Urinary bladder (tissue), 4 donors: Measurements from ENCODE around the gene FFAR1. TPM values are rescaled to one million over a fixed set of nuclear protein-coding genes. Genes with fewer than 3 reads are reported as not detected.
A peak's percentile ranks its signal among the peaks of the same experiment; 100 is the strongest.
"Not testable (repeated sequence)": the region's sequence is repeated elsewhere in the genome, so short reads cannot be mapped to it uniquely, and the experiment has no call there.

ENCODE experiments used
- DNase-seq: peaks from one replicate; pipeline ENCODE4 v3.0.0-alpha.2; 2015; ENCODE audit errors: extremely low spot score
- H3K27ac ChIP-seq: one replicate; pipeline ENCODE4 v1.5.1; 2013; ENCODE audit warnings: low read depth, mild to moderate bottlenecking, moderate library complexity
- H3K36me3 ChIP-seq: one replicate; pipeline ENCODE4 v1.6.1; 2013; ENCODE audit warnings: mild to moderate bottlenecking, moderate library complexity; ENCODE audit not compliant: insufficient read depth
- H3K4me1 ChIP-seq: one replicate; pipeline ENCODE4 v1.6.1; 2013; ENCODE audit warnings: mild to moderate bottlenecking, moderate library complexity; ENCODE audit not compliant: insufficient read depth
- H3K4me3 ChIP-seq: one replicate; pipeline ENCODE4 v1.5.1; 2013; ENCODE audit warnings: low read depth, low read length
- WGBS: extraction: QIAGEN DNeasy Blood & Tissue Kit; methylation state at CpG from one replicate; pipeline ENCODE4 v1.1.7; 2013; 5-methylcytosine and 5-hydroxymethylcytosine counted together
- polyA plus RNA-seq: library from polyadenylated mRNA; stranded (reverse); fragments of 200-250 nt; gene quantifications from one replicate; pipeline ENCODE4 v1.2.3, GENCODE V29; 2013
- total RNA-seq: library from RNA; depleted of rRNA; stranded (reverse); fragments of >200 nt; gene quantifications from one replicate; pipeline ENCODE4 v1.2.3, GENCODE V29; 2014
- donor health status: healthy with polysubstance abuse.
- donor health status: healthy.

The FFAR1 gene
- total and polyA plus RNA-seq, 2 donors, result not detected

DNA sequence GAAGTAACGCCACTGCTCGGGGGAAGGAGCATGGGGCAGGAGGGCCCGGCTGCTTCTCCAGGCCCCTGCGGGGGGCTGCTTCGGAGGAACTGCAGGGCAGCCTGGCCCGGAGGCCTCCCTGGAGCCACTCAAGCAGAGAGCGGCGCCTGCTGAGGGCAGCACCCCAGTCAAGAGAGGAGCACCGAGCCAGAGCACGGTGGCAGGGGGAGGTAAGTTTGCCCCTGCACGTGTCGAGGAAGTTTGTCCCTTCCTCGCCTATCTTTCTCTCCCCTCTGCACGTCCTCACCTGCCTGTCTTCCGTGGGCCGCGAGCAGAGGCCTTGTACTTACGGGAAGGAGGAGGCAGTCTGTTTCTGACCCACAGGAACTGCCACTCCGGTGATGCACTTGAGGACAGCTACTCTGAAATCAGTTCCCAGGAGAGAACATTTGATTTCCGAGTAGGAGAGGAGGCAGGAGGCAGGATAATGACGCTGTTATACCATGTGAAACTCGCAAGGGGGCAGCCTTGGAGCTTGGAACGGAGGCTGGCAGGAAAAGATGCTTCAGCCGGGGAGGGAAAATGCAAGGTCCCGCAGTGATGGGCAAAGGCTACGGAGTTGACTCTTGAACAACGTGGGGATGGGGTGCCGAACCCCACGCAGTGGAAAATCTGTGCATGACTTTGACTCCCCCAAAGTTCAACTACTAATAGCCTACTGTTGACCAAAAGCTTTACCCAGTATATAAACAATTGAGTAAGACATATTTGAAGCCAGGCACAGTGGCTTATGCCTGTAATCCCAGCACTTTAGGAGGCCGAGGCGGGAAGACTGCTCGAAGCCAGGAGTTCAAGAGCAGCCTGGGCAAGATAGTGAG, 5.0 kb downstream of the FFAR1 start:
- no peak overlapping the region for H3K4me3 ChIP-seq
- H3K36me3 ChIP-seq, result no peaks in the 10 kb centered on the region
- 37% methylated on average over 32 of the region's 32 CpGs for WGBS
- no peaks in the 10 kb centered on the region for H3K4me1 ChIP-seq
- H3K27ac ChIP-seq, result no peak overlapping the region
- DNase-seq, result peak; percentile 11

DNA sequence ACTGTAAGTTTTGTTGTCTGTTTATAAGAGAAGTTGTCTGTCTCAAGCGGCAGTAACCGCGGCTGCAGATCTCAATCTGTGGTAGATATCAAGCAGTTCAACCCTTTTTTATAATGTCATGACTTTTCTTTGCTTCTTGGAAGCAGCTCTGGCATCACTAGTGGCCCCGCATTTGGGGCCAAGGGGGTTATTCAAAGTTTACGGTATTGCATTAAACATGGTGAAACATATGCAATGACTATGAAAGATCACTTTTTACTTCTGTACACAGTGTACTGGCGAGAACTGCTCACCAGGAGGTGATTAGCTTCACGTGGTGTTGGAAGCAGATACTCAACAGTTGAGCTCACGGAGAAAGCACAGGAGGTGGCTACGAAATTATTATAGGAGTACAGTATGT, 5.9 kb downstream of the FFAR1 start:
- no peak overlapping the region for H3K4me3 ChIP-seq
- DNase-seq, result no peak
- H3K4me1 ChIP-seq, result no peaks in the 10 kb centered on the region
- H3K27ac ChIP-seq, result no peak overlapping the region
- H3K36me3 ChIP-seq, result no peaks in the 10 kb centered on the region
- WGBS, result 51% methylated on average over 9 of the region's 9 CpGs

DNA sequence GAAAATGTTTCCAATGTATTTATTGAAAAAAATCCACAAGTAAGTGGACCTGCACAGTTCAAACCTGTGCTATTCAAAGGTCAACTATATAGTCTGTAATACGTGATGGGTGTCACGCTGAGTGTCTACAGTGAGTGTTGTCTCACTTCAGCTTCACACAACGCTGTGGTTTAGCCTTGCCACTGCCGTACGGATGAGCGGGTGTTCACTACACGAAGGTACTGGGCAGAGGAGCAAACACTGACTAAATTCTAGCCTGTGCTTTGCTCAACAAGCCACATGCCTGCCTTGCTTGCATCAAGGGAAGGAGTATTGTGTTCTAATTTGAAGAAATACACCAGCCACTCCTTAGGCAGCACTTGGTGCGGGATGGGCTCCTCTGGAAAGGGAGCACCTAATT, 7.2 kb downstream of the FFAR1 start:
- H3K4me3 ChIP-seq, result no peak overlapping the region
- H3K4me1 ChIP-seq, result no peaks in the 10 kb centered on the region
- no peak overlapping the region for H3K27ac ChIP-seq
- DNase-seq, result no peak
- 91% methylated on average over 8 of the region's 8 CpGs for WGBS
- no peaks in the 10 kb centered on the region for H3K36me3 ChIP-seq

DNA sequence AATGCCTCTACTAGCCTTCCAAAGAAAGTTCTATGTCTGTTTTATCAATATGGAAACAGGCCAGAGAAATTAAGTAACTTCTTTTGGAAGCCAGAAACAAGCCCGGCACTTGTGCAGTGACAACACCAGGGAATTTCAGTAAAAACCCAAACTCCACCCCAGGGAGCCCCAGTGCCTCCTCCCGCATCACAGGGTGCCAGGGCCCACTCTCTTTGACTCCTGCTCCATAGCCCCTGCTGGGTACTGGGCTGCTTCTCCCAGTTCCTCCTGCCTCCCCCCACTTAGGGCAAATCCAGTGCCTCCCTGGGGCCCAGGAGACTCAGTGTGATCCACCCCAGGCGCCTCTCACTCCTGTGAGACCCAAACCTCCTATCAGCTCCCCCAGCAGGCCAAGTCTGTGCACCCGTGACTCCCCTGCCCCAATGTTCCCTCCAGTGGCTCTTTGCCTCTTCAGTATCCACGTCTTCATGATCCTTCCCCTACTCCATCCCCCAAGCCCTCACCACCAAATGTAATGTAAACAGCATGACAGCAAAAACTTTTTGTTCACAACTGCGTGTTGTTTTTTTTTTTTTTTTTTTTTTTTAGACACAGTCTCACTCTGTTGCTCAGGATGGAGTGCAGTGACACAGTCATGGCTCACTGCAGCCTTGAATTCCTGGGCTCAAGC, 8.2 kb downstream of the FFAR1 start:
- Histone ChIP-seq H3K27ac (no peak overlapping the region), H3K4me3 (no peak overlapping the region), H3K36me3 (no peaks in the 10 kb centered on the region), H3K4me1 (no peaks in the 10 kb centered on the region)
- 49% methylated on average over 6 of the region's 6 CpGs for WGBS
- DNase-seq, result no peak

DNA sequence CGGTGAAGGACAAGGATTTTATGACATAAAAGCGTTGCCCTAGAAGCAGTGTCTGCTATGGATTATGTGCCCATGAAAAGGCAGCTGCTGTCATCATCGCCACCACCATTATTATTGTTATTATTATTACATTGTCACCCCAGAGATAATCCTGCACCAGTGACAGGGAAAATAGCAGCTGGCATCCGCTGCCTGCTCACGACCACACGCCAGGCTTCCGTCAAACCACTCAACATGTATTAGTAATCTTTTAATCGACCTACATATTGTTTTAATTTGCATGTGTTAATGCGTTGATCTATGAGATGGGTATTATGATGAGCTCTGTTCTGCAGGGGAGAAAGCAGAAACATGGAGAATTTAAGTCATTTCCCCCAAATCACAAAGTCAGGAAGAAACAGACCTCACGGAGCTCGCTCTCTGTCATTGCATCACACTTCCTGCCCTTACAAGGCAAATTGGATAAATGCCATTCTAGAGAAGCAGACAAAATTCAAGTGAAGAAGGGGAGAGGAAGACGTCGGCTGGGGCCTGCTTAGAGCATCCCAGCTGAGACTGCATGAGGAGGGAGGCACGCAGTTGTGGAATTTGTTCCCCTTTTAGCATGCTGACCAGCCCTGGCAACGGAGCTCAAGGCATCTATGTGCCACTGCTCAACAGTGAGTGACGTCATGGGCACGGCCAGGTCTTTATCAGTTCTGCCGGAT, 10.3 kb downstream of the FFAR1 start, which contains the start of gene FFAR3:
Gene FFAR3, plus strand, starts transcription at position 594 of the 707 bp plus-strand sequence. CDS start 431 bp downstream, outside the sequence.
- no peaks in the 10 kb centered on the region for H3K36me3 ChIP-seq
- no peak for DNase-seq
- no peak within 1 kb of the TSS for H3K27ac ChIP-seq
- H3K4me1 ChIP-seq, result no peaks in the 10 kb centered on the region
- no peak within 1 kb of the TSS for H3K4me3 ChIP-seq
- WGBS, result 50% methylated on average over 18 of the region's 18 CpGs

DNA sequence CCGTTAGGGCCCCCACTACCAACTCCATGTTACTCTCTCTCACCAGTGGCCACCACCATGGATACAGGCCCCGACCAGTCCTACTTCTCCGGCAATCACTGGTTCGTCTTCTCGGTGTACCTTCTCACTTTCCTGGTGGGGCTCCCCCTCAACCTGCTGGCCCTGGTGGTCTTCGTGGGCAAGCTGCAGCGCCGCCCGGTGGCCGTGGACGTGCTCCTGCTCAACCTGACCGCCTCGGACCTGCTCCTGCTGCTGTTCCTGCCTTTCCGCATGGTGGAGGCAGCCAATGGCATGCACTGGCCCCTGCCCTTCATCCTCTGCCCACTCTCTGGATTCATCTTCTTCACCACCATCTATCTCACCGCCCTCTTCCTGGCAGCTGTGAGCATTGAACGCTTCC, 11.1 kb downstream of the FFAR1 start:
- not testable (repeated sequence) for H3K36me3 ChIP-seq, H3K4me3 ChIP-seq, H3K27ac ChIP-seq, DNase-seq, H3K4me1 ChIP-seq
- 80% methylated on average over 10 of the region's 16 CpGs for WGBS

DNA sequence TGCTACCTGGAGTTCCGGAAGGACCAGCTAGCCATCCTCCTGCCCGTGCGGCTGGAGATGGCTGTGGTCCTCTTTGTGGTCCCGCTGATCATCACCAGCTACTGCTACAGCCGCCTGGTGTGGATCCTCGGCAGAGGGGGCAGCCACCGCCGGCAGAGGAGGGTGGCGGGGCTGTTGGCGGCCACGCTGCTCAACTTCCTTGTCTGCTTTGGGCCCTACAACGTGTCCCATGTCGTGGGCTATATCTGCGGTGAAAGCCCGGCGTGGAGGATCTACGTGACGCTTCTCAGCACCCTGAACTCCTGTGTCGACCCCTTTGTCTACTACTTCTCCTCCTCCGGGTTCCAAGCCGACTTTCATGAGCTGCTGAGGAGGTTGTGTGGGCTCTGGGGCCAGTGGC, 11.7 kb downstream of the FFAR1 start:
- H3K36me3 ChIP-seq, H3K27ac ChIP-seq, H3K4me3 ChIP-seq, DNase-seq, H3K4me1 ChIP-seq: not testable (repeated sequence)
- WGBS, result 91% methylated on average over 21 of the region's 21 CpGs

DNA sequence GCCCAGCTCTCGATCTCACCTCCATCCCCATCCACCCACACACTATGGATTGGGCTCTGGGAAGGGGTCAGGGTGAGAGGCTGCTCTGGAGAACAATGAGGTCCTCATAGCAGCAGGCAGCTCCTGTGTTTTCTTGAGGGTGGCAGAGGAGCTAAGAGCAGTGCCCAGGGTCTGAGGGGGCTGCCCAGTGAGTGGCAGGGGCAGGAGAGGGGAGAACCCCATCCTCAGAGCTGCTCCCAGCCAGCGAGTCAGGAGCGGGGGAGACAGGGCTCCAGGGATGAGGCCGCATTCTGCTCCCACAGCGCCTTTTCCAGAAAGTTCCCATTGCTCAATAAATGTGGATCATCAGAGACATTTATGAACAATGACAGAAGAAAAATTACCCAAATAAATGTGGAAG, 12.4 kb downstream of the FFAR1 start:
- H3K4me1 ChIP-seq, H3K27ac ChIP-seq, DNase-seq, H3K36me3 ChIP-seq, H3K4me3 ChIP-seq: not testable (repeated sequence)
- WGBS, result 94% methylated on average over 2 of the region's 5 CpGs

DNA sequence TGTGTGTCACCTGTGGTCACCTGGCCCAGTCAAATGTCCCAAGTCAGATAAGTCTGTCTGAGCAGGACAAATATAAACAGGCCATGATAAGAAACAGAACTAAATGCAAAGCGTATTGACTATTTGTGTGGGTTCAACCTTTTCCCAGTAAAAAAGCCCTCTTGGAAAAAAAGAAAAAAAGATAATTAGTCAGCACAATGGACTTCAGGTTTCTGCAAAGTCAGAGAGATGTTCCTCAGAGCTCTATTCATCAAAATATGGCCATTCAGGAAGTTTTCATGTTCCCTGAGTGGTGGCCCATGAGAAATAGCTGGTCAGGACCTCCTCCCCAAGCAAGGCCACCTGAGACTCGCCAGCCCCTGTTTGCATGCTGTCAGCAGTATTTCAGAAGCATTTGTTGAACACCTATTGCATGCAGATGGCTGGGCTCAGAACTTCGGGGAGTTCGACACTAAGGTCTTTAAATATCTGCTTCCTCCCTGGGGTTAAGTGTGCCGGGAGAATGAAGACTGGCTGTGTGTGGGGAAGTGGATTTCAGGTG, 13.2 kb downstream of the FFAR1 start:
- H3K36me3 ChIP-seq, result no peaks in the 10 kb centered on the region
- 66% methylated on average over 5 of the region's 5 CpGs for WGBS
- no peak overlapping the region for H3K4me3 ChIP-seq
- no peak overlapping the region for H3K27ac ChIP-seq
- no peaks in the 10 kb centered on the region for H3K4me1 ChIP-seq
- no peak for DNase-seq

DNA sequence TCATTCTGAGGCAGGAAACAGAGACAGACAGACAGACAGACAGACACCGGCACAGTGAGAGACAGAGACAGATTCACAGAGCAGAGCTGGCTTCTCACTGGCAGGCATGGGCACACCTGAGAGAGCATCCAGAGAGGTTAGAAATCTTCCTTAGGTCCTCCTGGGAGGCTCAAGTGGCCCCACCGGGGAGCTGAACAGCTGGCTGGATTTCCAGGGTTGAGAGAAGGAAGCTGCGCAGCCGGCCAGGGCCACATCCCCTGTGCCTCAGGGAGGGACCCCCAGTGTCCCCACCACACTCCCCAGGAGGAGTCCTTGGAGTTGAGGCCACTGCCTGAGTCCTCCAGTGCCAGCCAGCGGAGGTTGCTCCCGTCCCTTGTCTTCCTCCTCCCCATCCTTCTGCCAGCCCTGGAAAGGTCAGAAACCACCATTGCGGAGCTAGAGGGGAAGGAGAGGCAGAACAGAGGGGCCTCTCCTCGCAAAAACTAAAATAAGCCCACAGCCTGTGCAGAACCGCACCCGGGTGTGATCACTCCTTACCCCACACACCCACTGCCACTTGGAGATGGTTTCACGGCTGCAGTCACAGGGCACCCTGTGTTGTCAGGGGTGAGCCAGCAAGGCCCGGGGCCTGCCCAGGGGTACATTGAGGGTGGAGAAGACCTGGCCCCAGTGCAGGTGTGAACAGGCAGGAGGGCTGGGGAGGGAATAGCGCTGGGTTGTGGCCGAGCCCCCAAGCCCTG, 14.7 kb downstream of the FFAR1 start:
- Histone ChIP-seq H3K27ac (no peak overlapping the region), H3K4me3 (no peak overlapping the region), H3K4me1 (no peaks in the 10 kb centered on the region), H3K36me3 (no peaks in the 10 kb centered on the region)
- no peak for DNase-seq
- WGBS, result 85% methylated on average over 14 of the region's 14 CpGs

DNA sequence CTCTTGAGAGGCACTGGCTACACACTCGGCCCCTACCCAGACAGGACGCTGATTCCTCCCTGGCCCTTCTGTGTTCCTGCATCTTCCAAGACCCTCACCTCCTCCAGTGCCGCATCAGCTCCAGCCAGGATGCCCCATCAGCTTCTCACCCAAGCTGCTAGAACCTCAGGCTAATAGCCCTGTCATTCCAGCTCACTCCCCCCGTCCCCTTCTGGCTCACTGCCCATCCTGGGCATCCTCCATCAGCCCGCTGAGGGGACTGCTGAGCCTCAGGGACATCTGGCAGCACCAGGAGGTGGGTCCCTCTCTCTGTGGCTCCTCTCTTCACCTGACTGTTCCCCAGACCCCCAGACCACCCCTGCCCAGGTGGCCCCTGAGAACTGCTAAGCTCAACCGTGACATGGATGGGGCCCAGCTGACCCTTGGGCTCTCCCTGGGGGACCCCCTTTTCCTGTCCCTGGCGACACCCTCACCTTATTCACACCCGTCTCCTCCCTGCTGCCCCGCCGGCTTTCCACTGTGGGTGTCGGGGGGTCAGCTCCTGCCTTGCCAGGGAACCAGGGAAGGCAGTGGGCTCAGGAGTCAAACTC, 15.4 kb downstream of the FFAR1 start:
- Histone ChIP-seq H3K27ac (no peak overlapping the region), H3K4me1 (no peaks in the 10 kb centered on the region), H3K4me3 (no peak overlapping the region), H3K36me3 (no peaks in the 10 kb centered on the region)
- no peak for DNase-seq
- 85% methylated on average over 11 of the region's 11 CpGs for WGBS

DNA sequence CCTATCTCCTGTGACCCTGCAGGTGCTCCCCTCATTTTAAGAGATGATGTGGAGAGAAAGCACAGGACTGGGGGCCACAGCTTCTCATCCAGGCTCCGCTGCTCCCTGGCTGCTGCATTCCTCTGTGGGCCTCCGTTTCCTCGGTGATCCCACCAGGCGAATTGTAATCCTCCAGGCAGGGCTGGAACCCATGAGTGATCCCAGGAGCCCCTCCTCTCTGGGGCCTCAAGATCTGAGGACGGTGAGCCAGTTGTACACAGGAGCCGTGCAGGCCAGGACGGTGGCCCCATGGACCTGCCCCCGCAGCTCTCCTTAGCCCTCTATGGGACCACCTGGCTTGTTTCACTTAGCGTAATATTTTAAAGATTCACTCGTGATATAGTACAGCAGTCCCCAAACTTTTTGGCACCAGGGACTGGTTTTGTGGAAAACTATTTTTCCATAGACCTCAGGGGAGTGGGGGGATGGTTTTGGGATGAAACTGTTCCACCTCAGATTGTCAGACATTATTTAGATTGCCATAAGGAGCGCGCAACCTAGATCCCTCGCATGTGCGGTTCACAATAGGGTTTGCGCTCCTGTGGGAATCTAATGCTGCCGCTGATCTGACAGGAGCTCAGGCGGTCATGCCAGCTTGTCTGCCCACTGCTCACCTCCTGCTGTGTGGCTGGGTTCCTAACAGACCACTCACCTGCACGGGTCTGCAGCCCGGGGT, 16.2 kb downstream of the FFAR1 start:
- Histone ChIP-seq H3K4me3 (no peak overlapping the region), H3K4me1 (no peaks in the 10 kb centered on the region), H3K36me3 (no peaks in the 10 kb centered on the region), H3K27ac (no peak overlapping the region)
- DNase-seq, result no peak
- 81% methylated on average over 19 of the region's 19 CpGs for WGBS
